GM18873 (cell line): ENCODE measurements around the gene MAGI1.

Experiments
- ATAC-seq: cut with Tn5 transposase; IDR thresholded peaks from one replicate; pipeline ENCODE4 v1.9.1; 2021; ENCODE audit warnings: mild to moderate bottlenecking, moderate library complexity, moderate number of reproducible peaks; ENCODE audit not compliant: unreplicated experiment, low FRiP score

Gene MAGI1

GRCh38 chr3:65979162-65979561 is 59.6 kb downstream of the MAGI1 start:
- ATAC-seq: no peak

- no peak for ATAC-seq
These were observed 60.6 kb downstream of the MAGI1 start for GRCh38 chr3:65978116-65978515.

DNA sequence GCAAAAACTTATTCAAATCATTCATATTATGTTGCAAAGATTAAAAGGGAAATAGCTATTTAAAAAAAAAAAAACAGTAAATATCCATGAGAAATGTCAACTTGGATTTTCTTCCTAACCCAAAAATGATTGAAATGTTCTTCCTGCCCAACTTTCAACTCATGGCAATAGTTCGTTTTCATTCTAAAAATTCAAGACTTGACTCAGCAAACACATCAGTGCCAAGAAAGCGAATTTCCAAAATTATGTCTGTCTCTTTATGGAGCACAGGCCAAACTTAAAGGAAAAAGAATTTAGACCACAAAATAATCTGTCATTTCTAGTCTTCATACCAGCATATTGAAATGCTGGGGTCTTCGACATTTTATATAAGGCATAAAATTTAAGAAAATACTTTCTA is 63.7 kb downstream of the MAGI1 start:
- no peak for ATAC-seq

DNA sequence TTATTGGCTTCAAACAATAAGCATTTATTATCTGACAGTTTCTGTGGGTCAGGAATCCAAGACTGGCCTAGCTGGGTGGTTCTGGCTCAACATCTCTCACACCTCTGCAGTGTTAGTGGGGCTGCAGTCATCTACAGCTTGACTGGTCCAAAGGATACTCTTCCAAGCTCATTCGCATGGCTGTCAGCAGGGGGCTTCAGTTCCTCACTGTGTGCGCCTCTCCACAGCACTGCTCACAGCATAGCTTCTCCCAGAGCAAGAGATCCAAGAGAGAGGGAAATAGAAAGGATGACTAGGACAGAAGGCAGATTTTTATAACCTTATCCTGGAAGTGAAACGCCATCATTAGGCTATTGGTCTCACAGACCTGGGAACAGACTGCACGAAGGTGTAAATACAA is 64.2 kb downstream of the MAGI1 start:
- ATAC-seq: no peak

DNA sequence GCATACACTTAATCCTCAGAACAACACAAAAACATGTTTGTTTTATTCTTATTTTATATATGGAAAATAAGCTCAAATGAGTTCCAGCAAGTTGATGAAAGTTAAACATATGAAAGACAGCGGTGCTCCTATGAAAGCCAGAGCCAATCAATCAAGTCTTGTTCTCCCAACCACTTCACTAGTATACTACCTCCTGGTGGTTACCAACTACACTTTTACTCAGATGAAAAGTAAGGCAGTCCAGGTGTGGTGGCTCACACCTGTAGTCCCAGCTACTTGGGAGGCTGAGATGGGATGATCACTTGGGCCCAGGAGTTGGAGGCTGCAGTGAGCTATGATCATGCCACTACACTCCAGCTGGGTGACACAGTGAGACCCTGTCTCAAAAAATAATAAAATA is 66.0 kb downstream of the MAGI1 start:
- no peak for ATAC-seq

- ATAC-seq: no peak
These were observed 67.1 kb downstream of the MAGI1 start for GRCh38 chr3:65971293-65972252.

DNA sequence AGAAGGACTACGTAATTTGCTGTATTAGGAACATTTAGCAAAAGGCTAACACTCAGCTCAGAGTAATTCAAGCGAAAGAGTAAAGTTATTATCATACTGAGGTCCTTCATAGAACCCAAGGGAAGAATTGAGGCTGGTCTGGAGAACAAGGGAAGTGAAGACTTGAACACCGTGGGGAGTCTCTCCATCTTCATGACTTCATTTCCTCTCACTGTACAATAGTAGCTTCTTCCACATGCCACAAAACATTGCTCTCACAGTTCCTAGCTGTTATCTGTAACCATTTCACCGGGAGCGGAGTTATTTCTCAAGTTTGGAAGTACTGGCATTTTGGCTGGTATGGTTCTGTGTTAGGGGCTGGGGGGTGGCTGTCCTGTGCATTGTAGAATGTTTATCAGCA is 69.7 kb downstream of the MAGI1 start:
- ATAC-seq: no peak

- no peak for ATAC-seq
These were observed 71.3 kb downstream of the MAGI1 start for GRCh38 chr3:65967451-65967850.

DNA sequence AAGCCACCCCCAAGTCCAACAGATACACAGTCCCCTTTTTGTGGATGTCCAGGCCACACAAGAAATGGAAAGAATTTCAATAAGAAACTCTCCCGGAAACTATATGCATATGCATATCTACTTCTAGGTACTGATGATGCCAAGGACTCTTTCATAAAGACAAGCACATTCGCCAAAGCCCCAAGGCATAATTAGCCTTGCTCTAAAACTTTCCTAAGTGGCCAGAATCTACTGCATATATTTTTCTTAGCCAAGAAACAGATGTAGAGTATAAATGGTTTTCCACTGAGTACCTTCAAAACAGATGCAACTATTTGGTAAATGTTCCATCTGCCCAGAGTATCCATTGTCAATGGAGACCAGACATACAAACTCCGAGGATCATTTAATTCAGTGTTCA is 73.9 kb downstream of the MAGI1 start:
- ATAC-seq: no peak

- peak; percentile 92 for ATAC-seq
These were observed 74.7 kb downstream of the MAGI1 start for GRCh38 chr3:65963787-65964677.

DNA sequence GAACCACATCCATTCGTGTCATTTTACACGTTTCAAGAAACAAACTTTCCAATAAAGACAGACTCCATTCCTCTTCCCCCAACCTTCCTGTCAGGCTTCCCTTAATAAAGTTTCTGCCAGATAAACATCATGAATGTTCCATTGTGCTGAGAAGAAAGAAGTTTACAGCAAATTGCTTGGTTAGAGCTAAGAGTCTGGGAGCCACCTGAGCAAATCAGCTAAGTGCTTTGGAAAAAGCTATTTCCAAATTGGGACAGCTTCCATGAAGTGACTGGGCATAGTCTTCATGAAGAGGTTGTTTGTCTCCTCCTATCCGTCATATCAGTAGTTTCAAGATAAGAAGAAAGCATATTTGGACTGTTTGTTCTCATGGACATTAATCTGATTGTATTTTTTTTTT is 77.0 kb downstream of the MAGI1 start:
- no peak for ATAC-seq

GRCh38 chr3:65961128-65961527 is 77.6 kb downstream of the MAGI1 start:
- no peak for ATAC-seq

- no peak for ATAC-seq
These were observed 78.6 kb downstream of the MAGI1 start for GRCh38 chr3:65960087-65960486.

DNA sequence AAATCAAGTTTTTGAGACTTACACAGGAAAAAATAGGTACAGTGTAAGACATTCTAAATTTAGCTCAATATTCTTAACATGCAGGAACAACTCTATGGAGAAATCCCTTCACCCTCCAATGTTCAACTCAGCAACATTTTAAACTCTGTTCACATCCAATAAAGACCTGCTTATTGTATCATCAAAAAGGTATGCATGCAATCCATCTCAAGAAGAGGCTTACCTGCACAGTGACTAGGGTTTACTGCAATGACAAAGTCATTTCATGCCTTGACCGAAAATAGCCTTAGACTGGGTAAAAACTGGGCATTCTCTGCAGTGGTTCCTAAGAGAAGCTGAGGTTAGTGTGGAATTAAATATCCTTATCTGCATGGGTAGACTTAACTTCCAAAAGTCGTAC is 80.5 kb downstream of the MAGI1 start:
- no peak for ATAC-seq

- ATAC-seq: no peak
These were observed 82.8 kb downstream of the MAGI1 start for GRCh38 chr3:65955792-65956477.

GRCh38 chr3:65953881-65954733 is 84.6 kb downstream of the MAGI1 start:
- ATAC-seq: no peak

DNA sequence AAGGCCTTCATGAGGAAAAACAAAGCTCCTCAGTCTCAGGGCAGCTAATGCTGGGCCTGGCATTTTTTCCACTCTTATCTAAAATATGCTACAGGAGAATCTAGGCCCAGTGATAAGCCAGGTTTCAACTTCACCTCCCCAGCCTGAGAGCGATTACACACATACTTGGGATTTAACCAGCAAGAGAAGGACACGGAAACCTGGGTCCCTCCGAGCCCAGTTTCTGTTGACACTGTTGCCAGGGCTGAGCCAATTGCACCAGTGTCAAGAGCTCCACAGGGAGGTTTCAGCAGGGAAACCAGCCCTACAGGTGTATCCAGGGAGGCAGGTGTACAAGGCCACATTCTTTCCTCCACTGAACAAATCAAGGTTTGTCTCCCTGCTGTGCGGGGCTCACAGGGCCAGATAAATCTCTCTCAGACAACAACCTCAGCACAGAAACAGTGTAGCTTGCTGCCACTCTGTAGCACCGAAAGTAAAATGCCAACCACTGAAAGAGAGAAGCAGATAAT is 85.4 kb downstream of the MAGI1 start:
- no peak for ATAC-seq

DNA sequence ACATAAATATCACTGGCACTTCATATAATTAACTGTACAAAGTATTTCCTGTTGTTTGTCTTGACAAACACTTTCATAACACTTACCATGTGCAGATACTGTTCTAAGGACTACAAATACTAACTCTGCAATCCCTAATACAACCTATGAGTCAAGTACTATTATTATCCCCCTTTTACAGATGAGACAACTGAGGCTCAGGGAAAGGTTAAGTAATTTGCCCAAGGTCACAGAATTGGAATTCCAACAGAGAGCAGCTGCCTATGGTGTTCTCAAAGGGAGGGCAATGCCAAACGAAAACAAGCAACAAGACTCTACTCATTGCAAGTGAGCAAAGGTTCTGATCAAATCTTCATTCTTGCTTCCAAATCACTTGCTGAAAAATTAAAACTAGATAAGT is 85.9 kb downstream of the MAGI1 start:
- no peak for ATAC-seq

- ATAC-seq: no peak
These were observed 86.7 kb downstream of the MAGI1 start for GRCh38 chr3:65951836-65952505.
